ENCODE data around the gene HSPA12B. TPM values are rescaled to one million over a fixed set of nuclear protein-coding genes. Genes with fewer than 3 reads are reported as not detected.

Gene HSPA12B
- total RNA-seq, 2 experiments from 2014 or later: 0.08 TPM; not detected in 1

- POLR2A ChIA-PET: interaction anchor here (0.6 to 3.5 kb wide), 7 partner anchors 11 to 30 kb away, joined by 5 to 88 read pairs (median 16); partner anchors contain the start of genes ADISSP, AP5S1, CENPB and SPEF1
- Mint-ChIP-seq H3K27me3 (no peaks in the 10 kb centered on the region), H3K4me1 (ENCODE audit: low read depth) (peaks cover 62% of the 10 kb centered on the region), H3K27ac (peak overlapping the region; percentile 95), H3K4me3 (peak overlapping the region; percentile 100), H3K36me3 (ENCODE audit: low read depth) (peaks cover 74% of the 10 kb centered on the region), H3K9me3 (no peaks in the 10 kb centered on the region)
- Histone ChIP-seq H3K9me3 (ENCODE audit: control insufficient read depth in 1 of 2, insufficient read depth in 1 of 2, low read length in 2 of 2) (no peaks in the 10 kb centered on the region), H3K4me3 (ENCODE audit: low read length) (peak overlapping the region; percentile 96), H3K27ac (ENCODE audit: low read depth in 1 of 2, low read length in 2 of 2) (peak overlapping the region; percentile 67 to 78), H3K27me3 (ENCODE audit: control insufficient read depth in 1 of 2, insufficient read depth in 2 of 2, low read length in 2 of 2) (no peaks in the 10 kb centered on the region), H3K4me1 (ENCODE audit: insufficient read depth, low read length) (peaks cover 75% of the 10 kb centered on the region), H3K36me3 (ENCODE audit: insufficient read depth, low read length) (peaks cover 49% of the 10 kb centered on the region)
- CTCF ChIA-PET: interaction anchor here (0.6 to 2.8 kb wide), 4 partner anchors 11 to 45 kb away, joined by 3 to 18 read pairs (median 6); partner anchors contain the start of gene AP5S1
- no peak for TF ChIP-seq CTCF (IDR thresholded peaks at IDR 0.05)
- DNase-seq (no peak), ATAC-seq (ENCODE audit: poor library complexity) (no peak)
- intact Hi-C loops (cut with DNase I, micrococcal nuclease): no loop called here
Measured at GRCh38 chr20:3798373-3798768, 65.9 kb downstream of the HSPA12B start.

GRCh38 chr20:3798908-3799248 lies 66.4 kb downstream of the HSPA12B start:
- H3K36me3 Mint-ChIP-seq (ENCODE audit: low read depth): peaks cover 79% of the 10 kb centered on the region
- no peaks in the 10 kb centered on the region for H3K27me3 Mint-ChIP-seq
- peak overlapping the region; percentile 96 for H3K4me3 ChIP-seq (ENCODE audit: low read length)
- intact Hi-C loops (cut with DNase I, micrococcal nuclease): loop anchor here (1.0 kb wide), 1 partner anchor 12 kb away; no protein-coding TSS in a partner anchor
- H3K27ac Mint-ChIP-seq: peak overlapping the region; percentile 95
- H3K27me3 ChIP-seq (ENCODE audit: control insufficient read depth in 1 of 2, insufficient read depth in 2 of 2, low read length in 2 of 2): no peaks in the 10 kb centered on the region
- ChIA-PET CTCF (interaction anchor here (2.5 to 2.8 kb wide), 2 partner anchors 19 to 21 kb away, joined by 8 to 18 read pairs; partner anchors contain the start of gene AP5S1), POLR2A (interaction anchor here (2.3 to 3.5 kb wide), 6 partner anchors 12 to 31 kb away, joined by 8 to 88 read pairs (median 16); partner anchors contain the start of genes ADISSP, AP5S1, CENPB and SPEF1)
- H3K4me1 ChIP-seq (ENCODE audit: insufficient read depth, low read length): peaks cover 80% of the 10 kb centered on the region
- H3K9me3 ChIP-seq (ENCODE audit: control insufficient read depth in 1 of 2, insufficient read depth in 1 of 2, low read length in 2 of 2): no peaks in the 10 kb centered on the region
- peaks cover 67% of the 10 kb centered on the region for H3K4me1 Mint-ChIP-seq (ENCODE audit: low read depth)
- ATAC-seq (ENCODE audit: poor library complexity) (peak; percentile 37), DNase-seq (no peak)
- H3K27ac ChIP-seq (ENCODE audit: low read depth in 1 of 2, low read length in 2 of 2): peak overlapping the region; percentile 67 to 78
- H3K9me3 Mint-ChIP-seq: no peaks in the 10 kb centered on the region
- peak overlapping the region; percentile 100 for H3K4me3 Mint-ChIP-seq
- TF ChIP-seq CTCF (IDR thresholded peaks at IDR 0.05): no peak
- H3K36me3 ChIP-seq (ENCODE audit: insufficient read depth, low read length): peaks cover 54% of the 10 kb centered on the region

- H3K4me1 Mint-ChIP-seq (ENCODE audit: low read depth): peaks cover 75% of the 10 kb centered on the region
- H3K9me3 Mint-ChIP-seq: no peaks in the 10 kb centered on the region
- CTCF ChIA-PET: interaction anchor here (0.7 to 2.8 kb wide), 2 partner anchors 17 to 285 kb away, joined by 3 to 8 read pairs; no protein-coding TSS in a partner anchor
Measured at GRCh38 chr20:3800256-3800877, 67.9 kb downstream of the HSPA12B start.

More at GRCh38 chr20:3800256-3800877, 67.9 kb downstream of the HSPA12B start:
- Histone ChIP-seq H3K27ac (ENCODE audit: low read depth in 1 of 2, low read length in 2 of 2) (peak overlapping the region; percentile 67 to 78), H3K4me1 (ENCODE audit: insufficient read depth, low read length) (peaks cover 86% of the 10 kb centered on the region), H3K27me3 (ENCODE audit: control insufficient read depth in 1 of 2, insufficient read depth in 2 of 2, low read length in 2 of 2) (no peaks in the 10 kb centered on the region), H3K4me3 (ENCODE audit: low read length) (peak overlapping the region; percentile 96), H3K36me3 (ENCODE audit: insufficient read depth, low read length) (peaks cover 69% of the 10 kb centered on the region), H3K9me3 (ENCODE audit: control insufficient read depth in 1 of 2, insufficient read depth in 1 of 2, low read length in 2 of 2) (no peaks in the 10 kb centered on the region)
- Mint-ChIP-seq H3K36me3 (ENCODE audit: low read depth) (peaks cover 92% of the 10 kb centered on the region), H3K27ac (peak overlapping the region; percentile 95), H3K4me3 (peak overlapping the region; percentile 100), H3K27me3 (no peaks in the 10 kb centered on the region)
- POLR2A ChIA-PET: interaction anchor here (1.4 to 3.5 kb wide), 6 partner anchors 13 to 32 kb away, joined by 3 to 88 read pairs (median 16); partner anchors contain the start of genes ADISSP, AP5S1, CENPB and SPEF1
- TF ChIP-seq CTCF (IDR thresholded peaks at IDR 0.05): no peak
- no peak for ATAC-seq (ENCODE audit: poor library complexity)
- intact Hi-C loops (cut with DNase I, micrococcal nuclease): no loop called here
- DNase-seq: no peak
